ENCODE measurements around the gene GMIP. TPM values are rescaled to one million over a fixed set of nuclear protein-coding genes. Genes with fewer than 3 reads are reported as not detected.

GMIP gene
- total RNA-seq, 5 donors from 2014 or later (not counting 1 experiment from before 2014, with no cell fraction given): 99.5 to 148 (median 133) TPM

DNA sequence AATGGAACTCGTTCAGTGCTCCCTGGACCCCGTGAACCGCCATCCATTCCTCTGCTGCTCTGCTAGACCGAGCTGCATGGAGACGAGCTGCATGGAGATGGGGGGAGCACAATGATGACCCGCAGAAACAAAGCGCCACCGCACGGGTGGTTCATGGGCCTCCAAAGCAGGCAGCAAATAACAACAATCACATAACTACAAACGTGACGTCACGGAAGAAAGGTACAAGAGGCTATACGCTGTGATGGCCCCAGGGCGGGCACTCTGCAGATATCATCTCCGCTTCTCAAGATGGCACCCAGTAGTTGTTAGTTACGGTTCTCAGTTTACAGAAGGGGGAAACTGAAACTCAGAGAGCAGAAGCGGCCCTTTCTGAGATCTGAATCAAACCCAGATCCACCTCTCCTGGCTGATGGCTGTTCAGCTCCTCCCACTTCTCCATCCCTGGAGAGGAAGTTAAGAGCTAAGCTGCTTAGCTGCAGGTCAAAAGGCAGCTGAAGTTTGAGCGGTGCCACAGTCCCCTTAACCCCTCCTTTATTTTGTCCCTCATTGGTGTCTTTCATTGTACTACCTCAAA, 18.3 kb upstream of the GMIP start:
- Mint-ChIP-seq H3K4me1 (peaks cover 23 to 39% (median 32%) of the 10 kb centered on the region in 3 donors), H3K4me3 (peak overlapping the region; percentile 78 to 92 (median 88)), H3K9me3 (no peaks in the 10 kb centered on the region), H3K27me3 (no peaks in the 10 kb centered on the region), H3K36me3 (peaks cover 23% of the 10 kb centered on the region), H3K27ac (peak overlapping the region; percentile 89 to 94)
- H3K4me1 ChIP-seq (ENCODE audit: control insufficient read depth in 1 of 2, extremely low read depth in 1 of 2, insufficient read depth in 2 of 2, low read length in 2 of 2): peaks cover 14 to 49% of the 10 kb centered on the region in 2 experiments
- H3K27me3 ChIP-seq (replicated peaks in 1 of 2; ENCODE audit: control insufficient read depth in 2 of 2, extremely low read depth in 1 of 2, insufficient read depth in 2 of 2, low read length in 1 of 2): no peaks in the 10 kb centered on the region
- H3K4me3 ChIP-seq (ENCODE audit: control insufficient read depth in 1 of 2, extremely low read depth in 1 of 2, low read length in 1 of 2): no peak overlapping the region
- peak overlapping the region; percentile 66 for H3K27ac ChIP-seq (ENCODE audit: low read length)
- CTCF ChIA-PET: no interaction called here
- peaks cover 19 to 40% of the 10 kb centered on the region in 2 donors for H3K36me3 ChIP-seq (ENCODE audit: control insufficient read depth in 2 of 2, extremely low read depth in 1 of 2, insufficient read depth in 1 of 2, low read length in 1 of 2)
- DNase-seq (peak in 21 of 35 experiments; percentile 5 to 65 (median 28)), ATAC-seq (replicated peaks in 1 of 4) (no peak)
- POLR2A ChIA-PET: interaction anchor here in 1 of 2 donors (0.5 kb wide), 1 partner anchor 23 kb away, joined by 4 read pairs; no protein-coding TSS in a partner anchor
- no peaks in the 10 kb centered on the region for H3K9me3 ChIP-seq
- 64% methylated on average over 6 of the region's 18 CpGs for WGBS (ENCODE audit: insufficient coverage)

DNA sequence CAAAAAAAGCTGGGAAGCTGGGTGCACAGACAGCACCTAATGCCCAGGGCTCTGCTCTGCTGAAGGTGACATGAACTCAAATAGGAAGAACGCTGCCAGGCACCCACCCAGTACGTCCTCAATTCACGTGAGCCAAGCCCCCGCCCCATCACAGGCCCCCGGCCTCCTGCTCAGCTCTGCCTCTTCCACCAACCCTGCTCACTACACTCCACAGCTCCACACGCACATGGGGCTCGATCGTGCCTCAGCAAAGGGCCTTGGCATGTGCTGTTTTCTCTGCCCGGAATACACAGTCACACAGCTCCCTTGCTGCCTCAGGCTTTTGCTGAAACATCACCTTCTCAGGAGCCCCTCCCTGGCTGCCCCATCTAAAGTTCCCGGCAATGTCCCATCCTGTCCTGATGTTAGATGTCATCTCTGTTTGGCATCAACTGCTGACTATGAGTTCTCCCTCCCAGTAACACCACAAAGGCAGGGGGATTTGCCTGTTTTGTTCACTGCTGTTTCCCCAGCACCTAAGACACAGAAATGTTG, 17.8 kb upstream of the GMIP start:
- Mint-ChIP-seq H3K4me1 (peaks cover 20 to 37% (median 30%) of the 10 kb centered on the region in 3 donors), H3K36me3 (peaks cover 29% of the 10 kb centered on the region), H3K27me3 (no peaks in the 10 kb centered on the region), H3K4me3 (peak overlapping the region; percentile 78 to 92 (median 88)), H3K27ac (peak overlapping the region; percentile 89 to 94), H3K9me3 (no peaks in the 10 kb centered on the region)
- peaks cover 14 to 44% of the 10 kb centered on the region in 2 experiments for H3K4me1 ChIP-seq (ENCODE audit: control insufficient read depth in 1 of 2, extremely low read depth in 1 of 2, insufficient read depth in 2 of 2, low read length in 2 of 2)
- ATAC-seq (replicated peaks in 1 of 4): no peak
- DNase-seq: no peak
- POLR2A ChIA-PET: no interaction called here
- 80% methylated on average over 9 of the region's 10 CpGs for WGBS (ENCODE audit: insufficient coverage)
- peak overlapping the region; percentile 66 for H3K27ac ChIP-seq (ENCODE audit: low read length)
- no peak overlapping the region for H3K4me3 ChIP-seq (ENCODE audit: control insufficient read depth in 1 of 2, extremely low read depth in 1 of 2, low read length in 1 of 2)
- H3K36me3 ChIP-seq (ENCODE audit: control insufficient read depth in 2 of 2, extremely low read depth in 1 of 2, insufficient read depth in 1 of 2, low read length in 1 of 2): peaks cover 19 to 45% of the 10 kb centered on the region in 2 donors
- CTCF ChIA-PET: interaction anchor here in 1 of 2 donors (0.7 kb wide), 1 partner anchor 136 kb away, joined by 3 read pairs; no protein-coding TSS in a partner anchor
- H3K27me3 ChIP-seq (replicated peaks in 1 of 2; ENCODE audit: control insufficient read depth in 2 of 2, extremely low read depth in 1 of 2, insufficient read depth in 2 of 2, low read length in 1 of 2): no peaks in the 10 kb centered on the region
- no peaks in the 10 kb centered on the region for H3K9me3 ChIP-seq

DNA sequence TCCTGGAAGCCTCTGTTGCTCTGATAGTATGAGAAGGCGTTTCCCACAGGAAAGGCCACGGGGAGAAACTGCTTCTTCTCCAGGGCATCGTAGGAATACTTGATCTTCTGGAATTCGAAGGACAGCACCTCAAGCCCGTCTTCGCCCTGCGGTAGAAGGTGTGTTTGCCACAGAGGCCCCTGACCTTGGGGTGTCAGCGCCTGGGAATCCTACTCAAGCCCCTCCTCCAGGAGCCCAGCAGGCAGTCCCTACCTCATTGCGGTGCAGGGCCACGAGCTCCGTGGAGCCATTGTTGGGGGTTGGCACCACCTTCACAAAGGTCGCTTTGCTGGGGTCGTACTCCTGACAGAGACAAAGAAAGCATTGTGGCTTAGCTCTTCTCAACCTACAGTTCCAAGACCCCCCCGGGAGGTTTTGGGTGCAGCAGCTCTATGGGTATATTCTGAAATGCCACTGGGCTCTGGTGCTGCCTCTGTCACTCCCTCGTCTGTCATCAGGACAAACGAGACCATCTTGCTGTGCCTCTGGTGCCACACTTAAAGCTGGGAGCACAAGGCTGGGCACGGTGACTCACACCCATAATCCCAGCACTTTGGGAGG, 16.3 kb upstream of the GMIP start:
- H3K4me1 Mint-ChIP-seq: peaks cover 20 to 37% (median 28%) of the 10 kb centered on the region in 3 donors
- H3K4me1 ChIP-seq (ENCODE audit: control insufficient read depth in 1 of 2, extremely low read depth in 1 of 2, insufficient read depth in 2 of 2, low read length in 2 of 2): peaks cover 14 to 32% of the 10 kb centered on the region in 2 experiments
- H3K27ac ChIP-seq (ENCODE audit: low read length): no peak overlapping the region
- no peak overlapping the region for H3K27ac Mint-ChIP-seq
- ChIA-PET CTCF (no interaction called here), POLR2A (no interaction called here)
- WGBS (ENCODE audit: insufficient coverage): 95% methylated on average over 10 of the region's 17 CpGs
- no peak overlapping the region for H3K4me3 Mint-ChIP-seq
- peaks cover 36% of the 10 kb centered on the region for H3K36me3 Mint-ChIP-seq
- H3K27me3 ChIP-seq (replicated peaks in 1 of 2; ENCODE audit: control insufficient read depth in 2 of 2, extremely low read depth in 1 of 2, insufficient read depth in 2 of 2, low read length in 1 of 2): no peaks in the 10 kb centered on the region
- DNase-seq: no peak
- H3K27me3 Mint-ChIP-seq: no peaks in the 10 kb centered on the region
- no peak for ATAC-seq (replicated peaks in 1 of 4)
- H3K9me3 ChIP-seq: no peaks in the 10 kb centered on the region
- H3K36me3 ChIP-seq (ENCODE audit: control insufficient read depth in 2 of 2, extremely low read depth in 1 of 2, insufficient read depth in 1 of 2, low read length in 1 of 2): peaks cover 21 to 60% of the 10 kb centered on the region in 2 donors
- no peaks in the 10 kb centered on the region for H3K9me3 Mint-ChIP-seq
- H3K4me3 ChIP-seq (ENCODE audit: control insufficient read depth in 1 of 2, extremely low read depth in 1 of 2, low read length in 1 of 2): no peak overlapping the region

DNA sequence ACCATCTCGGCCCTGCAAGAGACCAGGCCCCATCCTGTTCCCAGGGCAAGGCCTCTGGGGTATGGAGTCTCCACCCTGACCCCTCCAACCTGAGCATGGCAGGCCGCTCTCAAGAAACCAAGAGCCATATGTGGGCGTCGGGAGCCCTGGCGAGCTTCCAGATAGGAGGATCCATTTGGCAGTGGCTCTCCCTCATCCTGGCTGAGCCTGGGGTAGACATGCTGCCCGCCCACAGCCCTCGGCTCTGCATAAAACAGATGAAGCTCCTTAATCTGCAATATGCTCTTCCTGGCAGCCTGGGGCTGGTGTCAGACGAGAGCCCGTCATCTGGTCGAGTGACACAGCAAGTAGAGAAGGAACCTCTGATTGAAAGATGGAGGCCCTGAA, 13.9 kb upstream of the GMIP start:
- Histone ChIP-seq H3K36me3 (ENCODE audit: control insufficient read depth in 2 of 2, extremely low read depth in 1 of 2, insufficient read depth in 1 of 2, low read length in 1 of 2) (peaks cover 41 to 83% of the 10 kb centered on the region in 2 donors), H3K27me3 (replicated peaks in 1 of 2; ENCODE audit: control insufficient read depth in 2 of 2, extremely low read depth in 1 of 2, insufficient read depth in 2 of 2, low read length in 1 of 2) (no peaks in the 10 kb centered on the region), H3K4me1 (ENCODE audit: control insufficient read depth in 1 of 2, extremely low read depth in 1 of 2, insufficient read depth in 2 of 2, low read length in 2 of 2) (peaks cover 9 to 16% of the 10 kb centered on the region in 2 experiments), H3K27ac (ENCODE audit: low read length) (no peak overlapping the region), H3K9me3 (no peaks in the 10 kb centered on the region), H3K4me3 (ENCODE audit: control insufficient read depth in 1 of 2, extremely low read depth in 1 of 2, low read length in 1 of 2) (no peak overlapping the region)
- H3K36me3 Mint-ChIP-seq: peaks cover 52% of the 10 kb centered on the region
- H3K4me1 Mint-ChIP-seq: peaks cover 19 to 25% (median 25%) of the 10 kb centered on the region in 3 donors
- no peaks in the 10 kb centered on the region for H3K9me3 Mint-ChIP-seq
- H3K27me3 Mint-ChIP-seq: no peaks in the 10 kb centered on the region
- ChIA-PET POLR2A (no interaction called here), CTCF (no interaction called here)
- H3K27ac Mint-ChIP-seq: no peak overlapping the region
- ATAC-seq (replicated peaks in 1 of 4) (no peak), DNase-seq (no peak)
- 91% methylated on average over 7 of the region's 10 CpGs for WGBS (ENCODE audit: insufficient coverage)
- H3K4me3 Mint-ChIP-seq: no peak overlapping the region

DNA sequence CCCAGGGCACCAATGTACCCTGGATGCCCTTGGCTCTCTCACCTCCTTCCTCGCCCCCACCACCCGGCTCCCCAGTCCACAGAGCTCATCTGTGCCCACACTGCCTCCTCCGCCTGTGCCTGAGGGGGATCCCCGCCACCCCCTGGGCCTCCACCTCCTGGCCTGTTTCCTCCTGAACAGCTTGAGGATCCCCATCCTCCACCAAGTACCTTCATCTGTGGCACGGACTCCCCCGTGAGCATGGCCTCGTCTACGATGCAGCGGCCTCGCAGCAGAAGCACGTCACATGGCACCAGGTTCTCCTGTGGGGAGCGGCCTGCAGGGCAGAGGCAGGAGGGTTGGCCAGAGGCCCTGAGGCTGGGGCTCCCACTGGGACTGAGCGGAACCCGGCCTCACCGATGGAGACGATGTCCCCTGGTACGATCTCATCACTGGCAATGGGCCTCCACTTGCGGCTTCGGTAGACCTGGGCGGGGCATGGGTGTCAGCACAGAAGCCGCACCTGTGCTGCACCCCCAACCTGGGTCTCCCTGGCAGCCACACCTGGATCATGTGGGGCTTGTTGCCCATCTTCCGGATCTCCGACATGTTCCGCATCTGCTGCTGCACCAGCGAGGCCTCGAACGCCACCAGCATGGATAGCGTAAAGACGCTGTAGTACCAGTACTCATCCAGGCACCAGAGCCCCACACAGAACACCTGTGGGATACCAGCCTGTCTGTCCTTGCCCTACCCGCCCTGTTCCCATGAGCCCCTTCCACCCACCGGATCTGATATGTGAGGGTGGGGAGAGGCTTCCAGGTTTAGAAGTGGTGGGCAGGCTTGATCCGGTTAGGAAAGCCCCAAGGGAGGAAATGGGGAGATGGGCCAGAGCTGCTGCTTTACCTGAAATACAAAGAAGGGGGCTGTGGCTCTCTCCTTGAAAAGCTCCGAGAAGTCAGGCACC, 13.3 kb upstream of the GMIP start:
- Mint-ChIP-seq H3K27me3 (no peaks in the 10 kb centered on the region), H3K27ac (peak overlapping the region in 1 of 2 donors; percentile 68), H3K4me1 (peaks cover 12 to 19% (median 18%) of the 10 kb centered on the region in 3 donors), H3K4me3 (no peak overlapping the region), H3K9me3 (no peaks in the 10 kb centered on the region), H3K36me3 (peaks cover 56% of the 10 kb centered on the region)
- no peaks in the 10 kb centered on the region for H3K9me3 ChIP-seq
- no peak overlapping the region for H3K27ac ChIP-seq (ENCODE audit: low read length)
- ATAC-seq (replicated peaks in 1 of 4) (no peak), DNase-seq (no peak)
- peaks cover 2 to 9% of the 10 kb centered on the region in 2 experiments for H3K4me1 ChIP-seq (ENCODE audit: control insufficient read depth in 1 of 2, extremely low read depth in 1 of 2, insufficient read depth in 2 of 2, low read length in 2 of 2)
- ChIA-PET CTCF (interaction anchor here in 1 of 2 donors (0.5 kb wide), 1 partner anchor 103 kb away, joined by 3 read pairs; no protein-coding TSS in a partner anchor), POLR2A (interaction anchor here in 1 of 2 donors (0.5 kb wide), 1 partner anchor 48 kb away, joined by 11 read pairs; no protein-coding TSS in a partner anchor)
- 97% methylated on average over 25 of the region's 33 CpGs for WGBS (ENCODE audit: insufficient coverage)
- no peaks in the 10 kb centered on the region for H3K27me3 ChIP-seq (replicated peaks in 1 of 2; ENCODE audit: control insufficient read depth in 2 of 2, extremely low read depth in 1 of 2, insufficient read depth in 2 of 2, low read length in 1 of 2)
- no peak overlapping the region for H3K4me3 ChIP-seq (ENCODE audit: control insufficient read depth in 1 of 2, extremely low read depth in 1 of 2, low read length in 1 of 2)
- peaks cover 46 to 89% of the 10 kb centered on the region in 2 donors for H3K36me3 ChIP-seq (ENCODE audit: control insufficient read depth in 2 of 2, extremely low read depth in 1 of 2, insufficient read depth in 1 of 2, low read length in 1 of 2)
